Stimulated activated CD4-positive, alpha-beta T cell treated with anti-CD3 and anti-CD28 coated beads, Interleukin-12 subunit alpha, Interleukin-12 subunit beta, amount 100 ng/mL, for 24 hours (primary cell): ENCODE data around the gene TDRD7.

ENCODE experiments used
- DNase-seq, 2 experiments: peaks; one replicate each; pipeline ENCODE4 v3.0.0-alpha.2; 2020; ENCODE audit warnings: low read depth in 2 of 2

TDRD7 gene, protein sequence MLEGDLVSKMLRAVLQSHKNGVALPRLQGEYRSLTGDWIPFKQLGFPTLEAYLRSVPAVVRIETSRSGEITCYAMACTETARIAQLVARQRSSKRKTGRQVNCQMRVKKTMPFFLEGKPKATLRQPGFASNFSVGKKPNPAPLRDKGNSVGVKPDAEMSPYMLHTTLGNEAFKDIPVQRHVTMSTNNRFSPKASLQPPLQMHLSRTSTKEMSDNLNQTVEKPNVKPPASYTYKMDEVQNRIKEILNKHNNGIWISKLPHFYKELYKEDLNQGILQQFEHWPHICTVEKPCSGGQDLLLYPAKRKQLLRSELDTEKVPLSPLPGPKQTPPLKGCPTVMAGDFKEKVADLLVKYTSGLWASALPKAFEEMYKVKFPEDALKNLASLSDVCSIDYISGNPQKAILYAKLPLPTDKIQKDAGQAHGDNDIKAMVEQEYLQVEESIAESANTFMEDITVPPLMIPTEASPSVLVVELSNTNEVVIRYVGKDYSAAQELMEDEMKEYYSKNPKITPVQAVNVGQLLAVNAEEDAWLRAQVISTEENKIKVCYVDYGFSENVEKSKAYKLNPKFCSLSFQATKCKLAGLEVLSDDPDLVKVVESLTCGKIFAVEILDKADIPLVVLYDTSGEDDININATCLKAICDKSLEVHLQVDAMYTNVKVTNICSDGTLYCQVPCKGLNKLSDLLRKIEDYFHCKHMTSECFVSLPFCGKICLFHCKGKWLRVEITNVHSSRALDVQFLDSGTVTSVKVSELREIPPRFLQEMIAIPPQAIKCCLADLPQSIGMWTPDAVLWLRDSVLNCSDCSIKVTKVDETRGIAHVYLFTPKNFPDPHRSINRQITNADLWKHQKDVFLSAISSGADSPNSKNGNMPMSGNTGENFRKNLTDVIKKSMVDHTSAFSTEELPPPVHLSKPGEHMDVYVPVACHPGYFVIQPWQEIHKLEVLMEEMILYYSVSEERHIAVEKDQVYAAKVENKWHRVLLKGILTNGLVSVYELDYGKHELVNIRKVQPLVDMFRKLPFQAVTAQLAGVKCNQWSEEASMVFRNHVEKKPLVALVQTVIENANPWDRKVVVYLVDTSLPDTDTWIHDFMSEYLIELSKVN

DNA sequence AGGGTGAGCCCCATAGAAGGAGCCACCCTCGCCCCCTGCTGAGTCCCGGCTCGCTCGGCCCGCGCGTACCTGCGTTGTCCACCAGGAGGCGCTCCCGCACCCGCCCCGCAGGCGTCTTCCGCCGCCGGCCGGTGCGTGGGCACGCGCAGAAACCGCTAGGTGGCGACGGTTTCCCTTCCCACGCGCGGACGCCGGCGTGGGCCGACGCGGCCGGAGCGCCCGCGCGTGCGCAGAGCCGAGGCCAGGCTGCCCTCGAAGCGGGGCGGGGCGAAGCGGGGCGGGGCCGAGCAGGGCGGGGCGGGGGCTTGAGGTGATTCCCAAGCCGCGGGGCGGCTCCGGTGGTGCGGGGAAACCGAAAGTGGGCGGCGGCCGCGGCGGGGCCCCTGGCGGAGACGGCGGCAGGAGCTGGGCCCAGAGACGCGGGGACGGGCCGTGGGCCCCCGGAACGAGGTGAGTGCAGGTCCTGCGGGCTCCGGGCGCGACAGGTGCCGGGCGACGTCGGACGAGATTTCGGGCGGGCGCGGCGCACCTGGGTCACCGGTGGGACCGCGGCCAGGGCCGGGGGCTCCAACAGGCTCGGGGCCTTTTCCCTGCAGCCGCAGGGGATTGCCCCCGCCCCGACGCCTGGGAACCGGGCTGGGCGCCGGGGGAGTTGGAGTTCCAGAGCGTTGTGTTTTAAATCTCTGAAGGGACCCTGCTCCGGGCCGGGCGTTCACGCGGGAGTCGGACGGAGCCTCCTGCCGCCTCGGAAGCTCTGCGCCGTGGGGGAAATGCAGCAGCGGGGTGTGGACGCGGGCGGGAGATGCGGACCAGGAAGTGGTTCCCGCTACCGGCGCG is at the start of gene TDRD7:
Gene TDRD7 (plus strand): TSS at position 308 of the 837 bp plus-strand sequence. CDS start 16,370 bp downstream, outside the sequence.
- DNase-seq = peak; percentile 80 to 82

DNA sequence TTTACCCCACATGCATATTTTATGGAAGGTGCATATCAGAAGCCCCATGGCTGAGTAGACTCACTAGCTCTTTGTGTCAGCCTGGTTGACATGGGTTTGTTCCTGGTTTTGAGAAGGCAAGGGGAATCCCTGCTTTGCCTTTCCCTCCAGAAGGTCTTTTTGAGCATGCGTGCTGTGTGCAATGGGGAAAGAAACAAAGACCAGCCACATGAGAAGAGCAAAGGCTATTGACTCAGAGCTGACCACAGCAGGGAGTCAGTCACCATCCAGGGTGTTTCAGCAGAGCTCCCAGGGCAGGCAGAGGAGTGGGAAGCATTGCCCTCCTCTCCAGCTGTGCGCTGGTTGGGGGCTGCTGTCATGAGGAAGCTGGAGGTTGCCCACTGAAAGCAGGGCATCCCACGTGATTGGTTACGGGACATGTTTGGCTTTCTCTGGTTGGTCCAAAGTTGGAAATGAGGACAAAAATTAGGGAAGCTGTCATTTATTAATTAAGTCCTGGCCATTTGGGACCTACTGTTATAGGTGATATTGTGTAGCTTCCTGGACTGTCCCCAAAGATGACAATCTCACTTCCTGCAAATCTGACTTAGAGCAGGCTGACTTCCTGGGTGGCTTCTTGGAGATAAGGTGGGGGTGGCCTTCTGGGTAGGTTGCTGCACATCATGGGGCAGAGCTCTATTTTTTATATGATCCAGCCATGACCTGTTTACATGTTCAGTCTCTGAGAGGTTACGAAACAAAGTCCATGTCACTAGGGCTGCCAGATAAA is 48.9 kb upstream of the TDRD7 start:
- no peak for DNase-seq

DNA sequence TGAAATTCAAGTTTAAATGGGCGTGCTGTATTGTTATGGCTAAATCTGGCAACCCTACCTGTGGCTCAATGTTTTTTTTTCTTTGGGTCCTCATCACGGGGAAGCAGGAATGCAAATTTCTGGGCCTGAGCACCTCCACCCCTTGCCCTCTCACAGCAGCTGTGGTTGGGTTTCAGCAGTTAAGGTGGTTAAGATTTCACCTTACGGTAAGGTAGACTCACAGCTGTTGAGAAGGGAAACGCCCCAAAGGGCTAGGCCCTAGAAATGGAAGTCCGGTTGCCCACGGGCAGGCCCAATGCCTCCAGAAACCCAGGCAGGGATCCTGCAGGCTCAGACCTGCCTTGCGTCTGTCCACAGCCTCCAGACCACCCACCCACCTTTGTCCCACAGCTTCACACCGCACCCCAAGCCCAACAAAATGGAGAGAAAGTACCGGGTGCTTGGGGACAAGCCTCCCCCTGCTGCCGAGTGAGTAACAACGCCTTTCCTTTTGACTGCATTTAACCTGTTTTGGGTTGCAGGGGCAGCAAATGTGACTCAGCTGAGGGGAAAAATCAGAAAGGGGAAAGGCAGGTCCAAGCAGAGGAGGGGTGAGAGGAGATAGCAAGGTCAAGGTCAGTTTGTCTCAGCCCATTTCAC is 48.1 kb upstream of the TDRD7 start:
- DNase-seq = no peak

DNA sequence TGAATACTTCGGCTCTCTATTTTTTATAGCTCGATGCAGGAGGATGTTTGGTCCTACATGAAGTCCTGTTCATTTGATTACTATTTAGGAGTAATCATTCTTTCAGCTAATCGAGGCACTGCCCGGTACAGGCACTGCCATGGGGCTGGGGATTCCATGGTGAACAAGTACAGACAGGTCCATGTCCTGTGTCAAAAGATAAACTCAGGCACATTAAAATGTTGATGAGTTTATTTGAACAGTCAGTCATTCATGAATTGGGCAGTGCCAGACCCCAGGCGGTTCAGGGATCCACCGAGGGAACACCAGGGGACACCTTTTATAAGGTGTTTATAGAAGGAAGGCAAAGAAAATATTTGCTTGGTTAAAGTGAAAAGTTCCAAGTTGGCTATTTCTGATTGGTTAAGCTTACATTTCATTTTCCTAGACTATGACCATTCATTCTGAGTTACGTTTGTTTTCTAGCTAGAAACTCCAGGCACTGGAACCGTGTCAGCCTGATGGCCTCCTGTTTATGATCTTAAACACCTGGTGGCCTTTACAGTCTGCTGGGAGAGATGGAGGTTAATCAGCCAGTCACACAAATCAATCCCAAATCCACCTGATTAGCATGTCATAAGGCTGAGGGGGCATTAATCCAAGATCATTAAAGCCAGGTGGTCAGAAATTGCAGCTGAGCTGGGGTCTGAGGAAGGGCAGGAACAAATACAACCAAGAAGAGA is 47.0 kb upstream of the TDRD7 start:
- DNase-seq = no peak

DNA sequence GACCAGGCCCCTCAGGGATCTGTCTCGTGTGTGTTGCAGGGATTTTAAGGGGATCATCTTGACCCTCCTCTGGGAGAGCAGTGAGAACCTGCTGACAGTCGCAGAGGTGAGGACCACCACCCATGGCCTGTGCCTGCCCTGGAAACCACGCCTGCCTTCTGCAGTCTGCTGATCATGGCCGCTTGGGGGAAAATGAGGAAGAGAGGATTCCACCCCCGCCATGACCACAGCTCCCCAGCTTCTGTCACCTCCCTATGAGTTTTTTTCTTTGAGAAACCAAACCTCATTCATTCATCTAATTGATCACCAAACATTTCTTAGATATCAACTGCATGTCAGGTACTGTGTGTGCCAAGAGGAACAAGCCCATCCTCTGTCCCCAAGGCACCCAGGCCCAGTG is 46.3 kb upstream of the TDRD7 start:
- DNase-seq = no peak

DNA sequence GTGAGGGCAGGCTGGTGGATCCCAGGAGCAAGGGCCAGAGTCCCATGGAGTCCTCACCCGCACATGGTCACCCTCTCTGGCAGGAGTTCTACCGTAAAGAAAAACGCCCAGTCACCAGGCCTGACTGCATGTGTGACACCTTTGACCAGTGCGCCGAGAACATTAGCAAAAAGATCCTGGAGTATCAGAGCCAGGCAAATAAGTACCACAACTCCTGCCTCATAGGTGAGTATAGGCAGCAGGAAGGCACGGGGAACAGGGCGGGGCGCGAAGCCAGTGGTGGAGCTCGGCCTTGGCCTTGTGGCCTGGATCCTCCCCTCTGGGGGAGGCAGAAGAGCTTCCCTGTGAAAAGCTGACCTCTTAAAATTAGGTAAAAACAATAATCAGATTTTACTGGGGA is 45.4 kb upstream of the TDRD7 start:
- DNase-seq = no peak

DNA sequence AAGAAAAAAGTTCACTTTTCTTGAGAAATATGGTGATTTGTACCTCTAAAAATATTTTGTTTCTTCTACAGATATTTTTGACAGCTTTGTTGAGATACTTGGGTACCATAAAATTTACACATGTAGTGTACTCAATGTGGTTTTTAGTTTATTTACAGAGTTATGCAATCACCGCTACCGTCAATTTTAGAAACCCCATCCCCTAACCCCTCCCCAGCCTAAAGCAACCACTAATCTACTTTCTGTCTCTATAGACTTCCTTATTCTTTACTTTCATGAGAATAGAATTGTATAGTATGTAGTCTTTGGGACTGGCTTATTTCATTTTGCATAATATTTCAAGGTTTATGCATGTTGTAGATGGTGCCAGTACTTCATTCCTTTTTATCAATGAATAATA is 45.0 kb upstream of the TDRD7 start:
- no peak for DNase-seq

DNA sequence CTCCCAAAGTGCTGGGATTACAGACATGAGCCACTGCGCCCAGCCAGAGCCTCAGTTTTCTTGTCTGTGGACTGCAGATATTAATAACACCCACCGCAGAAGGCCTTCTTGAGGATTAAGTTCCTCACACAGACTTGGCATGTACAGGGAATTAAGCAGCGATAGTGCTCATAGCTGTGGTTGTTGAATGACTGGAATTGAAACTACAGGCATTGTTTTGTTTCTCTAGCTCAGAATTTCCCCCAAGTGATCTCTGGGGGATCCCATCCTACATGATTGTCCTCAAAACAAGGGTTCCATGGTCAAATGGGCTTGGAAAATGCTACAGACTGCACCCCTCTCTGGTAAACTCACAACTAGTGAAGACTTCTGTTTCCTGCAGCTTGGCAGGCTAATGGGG is 44.2 kb upstream of the TDRD7 start:
- DNase-seq = no peak

DNA sequence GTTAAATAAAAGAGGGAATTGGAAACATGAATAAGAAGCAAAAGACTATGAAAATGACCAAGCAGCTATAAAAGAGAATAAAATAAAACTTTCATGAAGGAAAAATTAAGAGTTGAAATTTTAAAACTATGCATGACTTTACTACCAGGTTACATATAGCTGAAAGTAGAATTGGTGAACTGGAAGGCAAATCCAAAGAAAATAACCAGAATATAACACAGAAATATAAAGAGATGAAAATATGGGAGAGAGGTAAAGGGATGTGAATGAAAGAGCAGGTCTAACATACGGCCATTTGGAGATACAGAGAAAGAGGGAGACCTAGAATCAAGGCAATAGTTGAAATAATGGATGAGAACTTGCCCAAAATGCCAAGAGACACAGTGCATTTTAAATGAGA is 42.9 kb upstream of the TDRD7 start:
- DNase-seq = no peak

DNA sequence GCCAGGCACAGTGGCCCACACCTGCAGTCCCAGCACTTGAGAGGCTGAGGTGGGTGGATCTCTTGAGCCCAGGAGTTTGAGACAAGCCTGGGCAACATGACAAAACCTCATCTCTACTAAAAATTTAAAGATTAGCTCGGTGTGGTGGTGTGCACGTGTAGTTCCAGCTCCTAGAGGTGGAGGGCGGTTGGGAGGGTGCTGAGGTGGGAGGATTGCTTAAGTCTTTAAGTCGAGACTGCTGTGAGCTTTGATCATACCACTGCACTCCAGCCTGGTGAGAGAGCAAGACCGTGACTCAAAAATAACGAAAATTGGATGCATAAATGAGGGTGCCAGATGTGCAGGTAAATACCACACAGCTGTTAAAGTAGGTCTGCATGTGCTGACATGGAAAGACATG is 39.3 kb upstream of the TDRD7 start:
- DNase-seq = no peak

DNA sequence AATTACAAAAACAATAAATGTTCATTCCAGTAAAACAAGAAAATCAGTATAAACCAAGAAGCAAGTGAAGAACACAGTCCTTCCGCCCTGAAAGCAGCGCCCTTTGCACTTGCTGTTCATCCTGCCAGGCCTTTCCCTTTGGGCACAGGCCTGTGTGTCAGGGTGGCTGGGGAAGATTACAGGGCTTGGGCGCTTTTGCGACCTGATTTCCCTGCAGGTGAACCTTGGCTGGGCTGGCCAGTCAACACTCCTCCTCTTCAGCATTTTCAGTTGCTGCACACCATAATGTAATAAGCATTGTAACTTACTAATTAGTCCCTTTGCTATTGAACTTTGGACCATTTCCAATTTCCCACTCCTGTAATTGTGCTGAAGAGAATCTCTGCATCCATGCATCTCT is 38.6 kb upstream of the TDRD7 start:
- no peak for DNase-seq

DNA sequence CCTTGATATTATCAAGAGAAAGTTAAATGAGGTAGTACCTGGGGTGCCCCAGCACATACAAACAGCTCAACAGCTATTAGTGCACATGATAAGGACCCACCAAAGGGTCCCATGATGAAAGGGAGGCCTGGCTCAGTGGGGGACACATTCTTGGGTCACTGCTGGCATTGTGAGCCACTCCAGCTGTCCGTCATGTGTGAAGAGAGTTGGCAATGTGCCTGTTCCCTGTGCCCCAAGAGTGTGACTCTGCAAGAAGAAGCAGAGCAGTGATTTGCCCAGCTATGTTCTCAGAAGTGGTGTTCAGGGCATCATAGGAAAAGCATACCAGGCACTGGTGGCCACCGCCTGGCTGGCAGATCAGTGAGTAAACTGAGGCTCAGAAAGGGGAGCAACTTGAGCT is 37.1 kb upstream of the TDRD7 start:
- DNase-seq = no peak

DNA sequence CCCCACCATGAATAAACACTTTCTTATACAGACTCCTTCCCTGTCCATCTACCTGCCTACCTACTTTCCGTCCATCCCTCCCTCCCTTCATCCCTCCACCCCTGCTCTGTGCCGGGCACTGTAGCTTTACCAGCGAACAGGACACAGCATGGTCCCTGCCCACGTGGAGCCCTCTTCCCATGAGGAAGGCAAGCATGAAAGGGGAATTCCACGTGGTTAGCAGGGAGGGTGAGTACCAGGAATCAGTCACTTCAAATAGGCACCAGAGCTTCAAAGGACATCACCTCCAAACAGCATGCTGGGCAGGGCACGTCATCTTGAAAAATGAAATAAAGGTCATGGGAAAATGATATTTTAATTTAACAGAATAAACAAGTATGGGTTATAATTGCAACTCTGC is 35.0 kb upstream of the TDRD7 start:
- no peak for DNase-seq

DNA sequence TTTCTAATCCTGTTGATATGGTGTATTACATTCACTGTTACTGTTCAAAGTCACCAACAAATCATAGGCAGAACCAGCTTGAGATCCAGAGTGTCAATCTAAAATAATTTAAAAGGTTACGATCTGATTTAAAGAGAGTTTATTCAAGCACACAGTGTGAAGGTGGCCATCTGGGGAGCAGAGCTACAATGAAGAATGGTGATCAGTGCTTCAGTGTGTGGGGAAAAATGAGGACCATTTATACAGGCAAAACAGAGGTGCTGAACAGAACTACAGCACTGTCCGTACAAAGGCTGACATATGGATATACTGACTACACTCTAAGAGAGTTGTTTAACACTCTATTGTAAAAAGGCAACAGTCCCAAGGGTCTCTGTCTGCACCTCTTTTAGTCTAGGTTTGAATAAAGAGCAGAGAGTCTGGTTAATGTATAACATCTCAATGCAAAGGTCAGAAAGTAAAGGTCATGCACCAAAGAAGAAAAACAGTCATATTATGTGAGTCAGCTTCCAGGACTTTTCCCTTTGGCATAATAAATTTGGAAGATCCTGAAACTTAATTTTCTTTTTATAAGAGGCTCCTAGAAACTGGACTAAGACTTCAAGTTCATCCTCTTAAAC is 29.7 kb upstream of the TDRD7 start:
- DNase-seq = no peak

DNA sequence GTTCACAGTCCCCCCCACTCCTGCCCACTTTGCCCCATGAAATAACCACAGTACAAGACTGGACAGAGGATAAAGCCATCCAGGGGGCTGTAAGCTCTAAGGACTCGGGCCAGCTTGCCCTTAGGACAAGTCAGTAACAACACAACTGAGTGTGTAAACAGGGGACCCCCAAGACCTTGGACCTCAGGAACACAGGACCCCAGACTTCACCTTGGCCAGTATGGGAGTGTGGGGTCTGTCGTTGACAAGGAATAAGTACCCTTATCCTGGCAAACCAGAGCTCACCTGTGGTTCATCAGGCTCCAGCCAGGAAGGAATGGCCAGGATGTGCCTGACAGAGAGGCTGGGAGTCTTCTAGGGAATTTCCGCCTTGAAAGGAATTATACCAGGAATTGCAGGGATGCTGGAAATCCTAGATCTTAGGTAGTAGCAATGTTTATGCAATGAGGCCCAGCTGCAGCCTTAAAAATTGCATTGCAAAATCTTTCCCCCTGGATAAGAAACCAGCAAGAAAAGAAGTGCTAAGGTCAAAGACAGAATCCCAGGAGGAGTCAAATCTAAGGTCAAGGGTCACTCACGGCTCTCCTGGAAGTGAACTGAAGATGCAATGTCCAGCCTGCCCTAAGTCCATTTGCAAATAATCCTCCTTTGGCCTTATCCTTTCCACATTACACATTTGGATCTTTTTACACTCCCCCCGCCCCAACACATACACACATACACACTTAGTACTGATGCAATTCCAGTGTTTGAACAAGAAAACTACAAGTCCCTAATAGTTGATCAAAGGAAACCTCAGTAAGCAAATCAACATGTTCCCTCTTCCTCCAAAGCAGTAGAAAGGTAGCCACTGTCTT is 27.3 kb upstream of the TDRD7 start:
- no peak for DNase-seq

DNA sequence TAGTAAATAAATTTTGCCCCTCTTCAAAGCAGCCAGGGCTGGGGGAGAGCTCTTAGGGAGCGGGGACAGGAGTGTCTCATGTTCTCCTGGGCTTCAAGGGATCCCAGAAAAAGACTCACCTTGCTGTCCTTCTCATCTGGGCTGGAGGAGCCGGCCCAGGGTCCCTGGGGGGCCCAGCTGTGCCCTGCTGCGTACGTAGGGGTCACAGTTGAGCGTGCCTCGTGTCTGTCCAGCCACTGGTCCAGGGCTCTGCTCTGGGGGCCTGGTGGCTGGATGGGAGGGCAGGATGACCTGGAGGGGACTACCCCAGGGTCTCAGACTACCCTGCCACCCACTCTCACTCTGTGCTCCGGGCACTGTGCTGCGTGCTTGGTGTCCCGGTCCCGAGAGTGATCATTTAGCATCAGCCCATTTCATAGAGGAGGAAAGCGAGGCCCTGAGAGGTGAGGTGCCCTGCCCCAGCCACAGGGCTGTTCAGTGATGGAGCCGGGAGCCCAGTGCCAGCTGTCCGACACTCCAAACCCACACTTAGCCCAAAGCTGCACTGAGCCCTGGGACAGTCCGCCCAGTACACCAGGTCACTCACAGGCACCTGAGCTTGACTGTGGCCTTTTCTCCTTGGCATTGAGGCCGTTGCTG is 26.2 kb upstream of the TDRD7 start:
- DNase-seq = no peak

DNA sequence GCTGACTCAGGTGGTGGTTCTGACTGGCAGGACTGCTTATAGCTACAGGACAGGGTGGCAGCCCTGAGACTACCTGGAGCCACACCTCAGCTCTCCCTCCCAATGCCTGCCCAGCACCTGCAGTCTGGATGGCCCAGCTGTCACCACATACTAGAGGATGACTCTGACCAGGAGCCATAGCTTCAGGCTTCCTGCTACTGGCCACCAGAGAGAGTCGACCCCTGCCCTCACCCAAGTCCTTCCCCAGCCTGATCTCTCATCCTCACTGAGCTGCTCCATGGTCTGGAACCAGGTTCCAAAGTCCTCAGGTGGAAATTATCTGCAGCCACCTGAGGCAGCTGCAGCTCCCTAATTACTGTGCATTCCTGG is 25.6 kb upstream of the TDRD7 start:
- DNase-seq = no peak
